Suprapubic skin (tissue), 4 donors: Measurements from ENCODE around the gene ELAVL2. TPM values are rescaled to one million over a fixed set of nuclear protein-coding genes. Genes with fewer than 3 reads are reported as not detected.

Experiments
- DNase-seq, 2 donors: peaks; one replicate each; pipeline ENCODE4 v3.0.0-alpha.2; 2019; ENCODE audit warnings: low spot score in 2 of 2
- H3K27ac ChIP-seq: fragments of 200-600 bp; sonication (generic); one replicate; pipeline ENCODE4 v1.5.1; 2019
- H3K27me3 ChIP-seq: fragments of 200-600 bp; sonication (generic); one replicate; pipeline ENCODE4 v1.5.1; 2019
- H3K36me3 ChIP-seq: fragments of 200-600 bp; sonication (generic); one replicate; pipeline ENCODE4 v1.5.1; 2019
- H3K4me1 ChIP-seq: fragments of 200-600 bp; sonication (generic); one replicate; pipeline ENCODE4 v1.5.1; 2019
- H3K4me3 ChIP-seq: fragments of 200-600 bp; sonication (generic); one replicate; pipeline ENCODE4 v1.5.1; 2019; ENCODE audit warnings: mild to moderate bottlenecking
- H3K9me3 ChIP-seq: fragments of 200-600 bp; sonication (generic); one replicate; pipeline ENCODE4 v1.5.1; 2019
- CTCF ChIP-seq, 2 donors: fragments of 200-600 bp in 1 of 2; fragments of 450-650 bp in 1 of 2; sonication (generic) in 1 of 2; IDR thresholded peaks; one replicate each; pipeline ENCODE4 v1.5.1; 2016 to 2019; ENCODE audit warnings: antibody characterized with exemption in 2 of 2, mild to moderate bottlenecking in 1 of 2, moderate library complexity in 1 of 2
- EP300 ChIP-seq: sonication (generic); formaldehyde crosslinking; IDR thresholded peaks from one replicate; pipeline ENCODE4 v1.6.1; 2017; ENCODE audit warnings: antibody characterized with exemption
- POLR2A ChIP-seq, 2 donors: fragments of 450-650 bp; IDR thresholded peaks; one replicate each; pipeline ENCODE4 v1.6.1; 2017; ENCODE audit warnings: antibody characterized with exemption in 2 of 2, mild to moderate bottlenecking in 2 of 2, moderate library complexity in 2 of 2
- POLR2AphosphoS5 ChIP-seq, 3 donors: sonication (generic); formaldehyde crosslinking; IDR thresholded peaks; one replicate each; pipeline ENCODE4 v1.6.1; 2017; ENCODE audit warnings: antibody characterized with exemption in 3 of 3
- WGBS: methylation state at CpG from one replicate; pipeline ENCODE4 v1.1.5; 2018; 5-methylcytosine and 5-hydroxymethylcytosine counted together
- total RNA-seq, 4 donors: library from RNA; depleted of rRNA; stranded (reverse); fragments of >200 nt; gene quantifications; one replicate each; pipeline ENCODE4 v1.1.0, GENCODE V29; 2016

The ELAVL2 gene
- total RNA-seq, 4 donors from 2014 or later: 0.48 to 0.59 (median 0.55) TPM

- H3K27me3 ChIP-seq: no peaks in the 10 kb centered on the region
- 67% methylated on average over 6 of the region's 6 CpGs for WGBS
- TF ChIP-seq CTCF (IDR thresholded peaks at IDR 0.05): no peak
- TF ChIP-seq POLR2A (IDR thresholded peaks at IDR 0.05): no peak
- TF ChIP-seq POLR2AphosphoS5 (IDR thresholded peaks at IDR 0.05): no peak
- no peak for TF ChIP-seq EP300
- H3K4me1 ChIP-seq: no peaks in the 10 kb centered on the region
- no peaks in the 10 kb centered on the region for H3K36me3 ChIP-seq
- no peak overlapping the region for H3K4me3 ChIP-seq
- H3K9me3 ChIP-seq: no peaks in the 10 kb centered on the region
- H3K27ac ChIP-seq: no peak overlapping the region
- no peak for DNase-seq
These were observed 151.9 kb downstream of the ELAVL2 start for GRCh38 chr9:23674016-23674585.

GRCh38 chr9:23672151-23672550 is 153.9 kb downstream of the ELAVL2 start:
- H3K4me3 ChIP-seq: no peak overlapping the region
- H3K27ac ChIP-seq: no peak overlapping the region
- no peaks in the 10 kb centered on the region for H3K36me3 ChIP-seq
- no peak for DNase-seq
- H3K27me3 ChIP-seq: no peaks in the 10 kb centered on the region
- no peaks in the 10 kb centered on the region for H3K4me1 ChIP-seq
- 82% methylated on average over 6 of the region's 6 CpGs for WGBS
- no peaks in the 10 kb centered on the region for H3K9me3 ChIP-seq
- TF ChIP-seq EP300: no peak
- no peak for TF ChIP-seq CTCF (IDR thresholded peaks at IDR 0.05)
- TF ChIP-seq POLR2AphosphoS5 (IDR thresholded peaks at IDR 0.05): no peak
- TF ChIP-seq POLR2A (IDR thresholded peaks at IDR 0.05): no peak

- Histone ChIP-seq H3K27ac (no peak overlapping the region), H3K4me1 (peaks cover under 1% of the 10 kb centered on the region), H3K27me3 (no peaks in the 10 kb centered on the region), H3K36me3 (no peaks in the 10 kb centered on the region), H3K4me3 (no peak overlapping the region), H3K9me3 (no peaks in the 10 kb centered on the region)
- 95% methylated on average over 1 of the region's 1 CpG for WGBS
- TF ChIP-seq CTCF (IDR thresholded peaks at IDR 0.05): no peak
- TF ChIP-seq POLR2A (IDR thresholded peaks at IDR 0.05): no peak
- TF ChIP-seq EP300: no peak
- TF ChIP-seq POLR2AphosphoS5 (IDR thresholded peaks at IDR 0.05): no peak
- DNase-seq: no peak
These were observed 156.3 kb downstream of the ELAVL2 start for GRCh38 chr9:23669776-23670175.

- Histone ChIP-seq H3K4me1 (peaks cover 9% of the 10 kb centered on the region), H3K27ac (no peak overlapping the region), H3K27me3 (no peaks in the 10 kb centered on the region), H3K36me3 (no peaks in the 10 kb centered on the region), H3K9me3 (no peaks in the 10 kb centered on the region), H3K4me3 (no peak overlapping the region)
- TF ChIP-seq POLR2AphosphoS5 (IDR thresholded peaks at IDR 0.05): no peak
- no peak for TF ChIP-seq POLR2A (IDR thresholded peaks at IDR 0.05)
- no peak for TF ChIP-seq EP300
- no peak for TF ChIP-seq CTCF (IDR thresholded peaks at IDR 0.05)
- 86% methylated on average over 2 of the region's 2 CpGs for WGBS
- DNase-seq: no peak
These were observed 160.4 kb downstream of the ELAVL2 start for GRCh38 chr9:23665635-23666034.

GRCh38 chr9:23665051-23665450 is 161.0 kb downstream of the ELAVL2 start:
- TF ChIP-seq EP300: no peak
- TF ChIP-seq CTCF (IDR thresholded peaks at IDR 0.05): no peak
- no peak for TF ChIP-seq POLR2A (IDR thresholded peaks at IDR 0.05)
- no peak for TF ChIP-seq POLR2AphosphoS5 (IDR thresholded peaks at IDR 0.05)
- no peaks in the 10 kb centered on the region for H3K9me3 ChIP-seq
- H3K4me1 ChIP-seq: peaks cover 9% of the 10 kb centered on the region
- no peak overlapping the region for H3K4me3 ChIP-seq
- no peaks in the 10 kb centered on the region for H3K27me3 ChIP-seq
- 73% methylated on average over 3 of the region's 3 CpGs for WGBS
- no peak for DNase-seq
- H3K27ac ChIP-seq: no peak overlapping the region
- H3K36me3 ChIP-seq: no peaks in the 10 kb centered on the region
